ENCODE data around the gene COA8. TPM values are rescaled to one million over a fixed set of nuclear protein-coding genes. Genes with fewer than 3 reads are reported as not detected.

Gene COA8
- total RNA-seq, 4 donors from 2014 or later: 25.9 to 50.4 (median 33.6) TPM

- WGBS, 2 donors: 92 to 98% methylated on average over 16 to 17 of the region's 22 CpGs
- TF ChIP-seq, protein P1, sequence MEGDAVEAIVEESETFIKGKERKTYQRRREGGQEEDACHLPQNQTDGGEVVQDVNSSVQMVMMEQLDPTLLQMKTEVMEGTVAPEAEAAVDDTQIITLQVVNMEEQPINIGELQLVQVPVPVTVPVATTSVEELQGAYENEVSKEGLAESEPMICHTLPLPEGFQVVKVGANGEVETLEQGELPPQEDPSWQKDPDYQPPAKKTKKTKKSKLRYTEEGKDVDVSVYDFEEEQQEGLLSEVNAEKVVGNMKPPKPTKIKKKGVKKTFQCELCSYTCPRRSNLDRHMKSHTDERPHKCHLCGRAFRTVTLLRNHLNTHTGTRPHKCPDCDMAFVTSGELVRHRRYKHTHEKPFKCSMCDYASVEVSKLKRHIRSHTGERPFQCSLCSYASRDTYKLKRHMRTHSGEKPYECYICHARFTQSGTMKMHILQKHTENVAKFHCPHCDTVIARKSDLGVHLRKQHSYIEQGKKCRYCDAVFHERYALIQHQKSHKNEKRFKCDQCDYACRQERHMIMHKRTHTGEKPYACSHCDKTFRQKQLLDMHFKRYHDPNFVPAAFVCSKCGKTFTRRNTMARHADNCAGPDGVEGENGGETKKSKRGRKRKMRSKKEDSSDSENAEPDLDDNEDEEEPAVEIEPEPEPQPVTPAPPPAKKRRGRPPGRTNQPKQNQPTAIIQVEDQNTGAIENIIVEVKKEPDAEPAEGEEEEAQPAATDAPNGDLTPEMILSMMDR (IDR thresholded peaks at IDR 0.05): no peak
- TF ChIP-seq POLR2A (IDR thresholded peaks at IDR 0.05): no peak
Measured at GRCh38 chr14:103534576-103535061, 28.1 kb upstream of the COA8 start.

GRCh38 chr14:103535081-103535890, 27.5 kb upstream of the COA8 start:
- no peaks in the 10 kb centered on the region for H3K27me3 ChIP-seq
- no peak overlapping the region for H3K27ac ChIP-seq
- TF ChIP-seq, protein P1 (IDR thresholded peaks at IDR 0.05): no peak
- no peak for TF ChIP-seq POLR2A (IDR thresholded peaks at IDR 0.05)
- peaks cover 11 to 26% of the 10 kb centered on the region in 2 donors for H3K4me1 ChIP-seq
- DNase-seq: no peak
- WGBS, 2 donors: 88 to 89% methylated on average over 13 to 20 of the region's 21 CpGs
- H3K9me3 ChIP-seq: no peaks in the 10 kb centered on the region
- intact Hi-C loops (cut with DNase I): no loop called here
- no peaks in the 10 kb centered on the region for H3K36me3 ChIP-seq
- no peak overlapping the region for H3K4me3 ChIP-seq (replicated peaks in 1 of 3)

More at GRCh38 chr14:103534576-103535061, 28.1 kb upstream of the COA8 start:
- no peaks in the 10 kb centered on the region for H3K27me3 ChIP-seq
- intact Hi-C loops (cut with DNase I): no loop called here
- DNase-seq: no peak
- H3K4me1 ChIP-seq: peaks cover 13 to 28% of the 10 kb centered on the region in 2 donors
- H3K9me3 ChIP-seq: no peaks in the 10 kb centered on the region
- no peak overlapping the region for H3K27ac ChIP-seq
- no peaks in the 10 kb centered on the region for H3K36me3 ChIP-seq
- H3K4me3 ChIP-seq (replicated peaks in 1 of 3): no peak overlapping the region

GRCh38 chr14:103535891-103536565, 26.7 kb upstream of the COA8 start:
- H3K27me3 ChIP-seq: no peaks in the 10 kb centered on the region
- no peaks in the 10 kb centered on the region for H3K9me3 ChIP-seq
- no peak overlapping the region for H3K27ac ChIP-seq
- no peak for DNase-seq
- H3K36me3 ChIP-seq: no peaks in the 10 kb centered on the region
- TF ChIP-seq, protein P1 (IDR thresholded peaks at IDR 0.05): no peak
- no peak for TF ChIP-seq POLR2A (IDR thresholded peaks at IDR 0.05)
- intact Hi-C loops (cut with DNase I): no loop called here
- peaks cover 19 to 29% of the 10 kb centered on the region in 2 donors for H3K4me1 ChIP-seq
- H3K4me3 ChIP-seq (replicated peaks in 1 of 3): no peak overlapping the region
- 80 to 86% methylated on average over 4 to 9 of the region's 11 CpGs for WGBS, 2 donors

GRCh38 chr14:103536693-103537092, 26.1 kb upstream of the COA8 start:
- H3K27ac ChIP-seq: no peak overlapping the region

More at GRCh38 chr14:103536693-103537092, 26.1 kb upstream of the COA8 start:
- WGBS, 2 donors: 71 to 90% methylated on average over 6 of the region's 9 CpGs
- Histone ChIP-seq H3K36me3 (no peaks in the 10 kb centered on the region), H3K4me1 (peaks cover 24 to 36% of the 10 kb centered on the region in 2 donors), H3K4me3 (replicated peaks in 1 of 3) (no peak overlapping the region), H3K27me3 (no peaks in the 10 kb centered on the region), H3K9me3 (no peaks in the 10 kb centered on the region)
- DNase-seq: no peak
- intact Hi-C loops (cut with DNase I): no loop called here
- TF ChIP-seq POLR2A (IDR thresholded peaks at IDR 0.05): no peak
- TF ChIP-seq, protein P1 (IDR thresholded peaks at IDR 0.05): no peak
